Activated T-cell treated with anti-CD3 and anti-CD28 coated beads for 1 hour (primary cell): ENCODE data around the gene UCMA.
"Not testable (repeated sequence)": the region's sequence is repeated elsewhere in the genome, so short reads cannot be mapped to it uniquely, and the experiment has no call there.

Source experiments
- DNase-seq: peaks from one replicate; pipeline ENCODE4 v3.0.0-alpha.2; 2020; ENCODE audit warnings: low read depth

UCMA gene

GRCh38 chr10:13234172-13234571, at the start of gene UCMA:
Gene UCMA (minus strand): TSS chr10:13234374. CDS start chr10:13234258, 116 bp downstream.
- DNase-seq: no peak

GRCh38 chr10:13282348-13282747, 48.2 kb upstream of the UCMA start:
- not testable (repeated sequence) for DNase-seq

- DNase-seq: no peak
Observed at GRCh38 chr10:13276749-13277365, 42.7 kb upstream of the UCMA start.

- not testable (repeated sequence) for DNase-seq
Observed at GRCh38 chr10:13276146-13276545, 42.0 kb upstream of the UCMA start.

GRCh38 chr10:13272164-13272571, 38.0 kb upstream of the UCMA start:
- no peak for DNase-seq

- DNase-seq: peak; percentile 50
Observed at GRCh38 chr10:13271552-13272163, 37.5 kb upstream of the UCMA start.

GRCh38 chr10:13270877-13271551, 36.8 kb upstream of the UCMA start:
- no peak for DNase-seq

- no peak for DNase-seq
Observed at GRCh38 chr10:13268841-13269240, 34.7 kb upstream of the UCMA start.

- DNase-seq: no peak
Observed at GRCh38 chr10:13268310-13268709, 34.1 kb upstream of the UCMA start.

- no peak for DNase-seq
Observed at GRCh38 chr10:13263591-13263990, 29.4 kb upstream of the UCMA start.

GRCh38 chr10:13262433-13262832, 28.3 kb upstream of the UCMA start:
- no peak for DNase-seq

GRCh38 chr10:13257621-13258140, 23.5 kb upstream of the UCMA start:
- no peak for DNase-seq

- DNase-seq: no peak
Observed at GRCh38 chr10:13256627-13257026, 22.5 kb upstream of the UCMA start.

- DNase-seq: no peak
Observed at GRCh38 chr10:13253726-13254125, 19.6 kb upstream of the UCMA start.

- no peak for DNase-seq
Observed at GRCh38 chr10:13247784-13248183, 13.6 kb upstream of the UCMA start.

GRCh38 chr10:13247246-13247645, 13.1 kb upstream of the UCMA start:
- DNase-seq: no peak

GRCh38 chr10:13242260-13242659, 8.1 kb upstream of the UCMA start:
- not testable (repeated sequence) for DNase-seq

GRCh38 chr10:13241613-13242012, 7.4 kb upstream of the UCMA start:
- DNase-seq: no peak

GRCh38 chr10:13239923-13240322, 5.7 kb upstream of the UCMA start:
- no peak for DNase-seq

- no peak for DNase-seq
Observed at GRCh38 chr10:13238271-13239077, 4.3 kb upstream of the UCMA start.

GRCh38 chr10:13236638-13237037, 2.5 kb upstream of the UCMA start:
- DNase-seq: no peak

- DNase-seq: not testable (repeated sequence)
Observed at GRCh38 chr10:13234736-13235135, 562 bp upstream of the UCMA start.
